SIG-M5 treated with dmso at 0.1 percent for 504 hours (cell line): ENCODE results near the gene HEXIM1.

Source experiments
- DNase-seq: peaks from one replicate; lab custom pipeline; 2025; ENCODE audit not compliant: unreplicated experiment; lab: John Stamatoyannopoulos, UW

HEXIM1 gene

DNA sequence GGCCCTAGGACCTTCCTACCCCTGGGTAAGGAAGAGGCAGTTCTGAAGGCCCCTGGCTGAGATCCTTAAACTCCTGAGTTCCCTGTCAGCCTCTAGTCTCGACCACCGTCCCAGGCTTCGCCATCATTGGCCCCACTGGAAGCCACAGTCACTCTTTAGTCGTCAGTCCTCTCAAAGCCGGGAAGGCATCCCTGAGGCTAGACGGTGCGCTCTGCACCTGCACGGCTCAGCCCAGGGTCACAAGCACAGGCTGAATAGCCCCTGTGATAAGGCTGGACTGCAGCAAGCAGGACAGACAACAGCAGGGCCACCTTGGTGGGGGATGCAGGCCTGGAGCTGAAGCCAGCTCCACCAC lies 3.3 kb upstream of the HEXIM1 start:
- no peak for DNase-seq

DNA sequence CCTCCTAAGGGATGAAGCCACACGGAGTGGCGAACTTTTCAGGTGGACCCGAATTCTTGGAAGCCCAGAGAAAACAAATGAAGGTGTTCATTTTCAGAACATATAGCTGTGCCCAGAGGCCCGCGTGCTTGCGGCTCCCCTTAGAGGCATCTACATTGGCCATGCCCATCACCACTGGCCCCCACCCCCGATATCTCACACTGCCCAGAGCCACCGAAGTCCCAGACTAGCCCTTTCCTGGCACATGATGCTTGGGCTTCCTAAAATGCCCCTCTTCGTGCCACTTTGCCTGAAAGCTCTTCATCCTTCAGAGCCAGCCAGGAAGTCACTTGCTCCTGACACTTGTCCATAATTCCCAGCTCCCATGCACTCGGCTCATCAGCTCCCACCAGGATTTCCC lies 2.1 kb upstream of the HEXIM1 start:
- DNase-seq = no peak

DNA sequence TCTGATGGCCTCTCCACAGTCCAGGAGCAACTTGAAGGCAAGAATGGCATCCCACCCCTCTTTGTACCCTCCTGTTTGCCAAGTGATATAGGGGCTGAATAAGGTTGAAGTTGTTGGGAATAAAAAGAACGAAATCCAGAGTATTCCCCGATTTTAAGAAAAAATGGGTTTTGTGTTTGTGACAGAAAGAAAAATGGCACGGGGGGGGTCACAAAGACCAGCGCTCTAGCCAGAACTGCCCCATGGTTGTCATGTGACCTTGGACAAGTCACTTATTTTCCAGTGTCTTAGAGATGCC lies 1.7 kb upstream of the HEXIM1 start:
- no peak for DNase-seq

DNA sequence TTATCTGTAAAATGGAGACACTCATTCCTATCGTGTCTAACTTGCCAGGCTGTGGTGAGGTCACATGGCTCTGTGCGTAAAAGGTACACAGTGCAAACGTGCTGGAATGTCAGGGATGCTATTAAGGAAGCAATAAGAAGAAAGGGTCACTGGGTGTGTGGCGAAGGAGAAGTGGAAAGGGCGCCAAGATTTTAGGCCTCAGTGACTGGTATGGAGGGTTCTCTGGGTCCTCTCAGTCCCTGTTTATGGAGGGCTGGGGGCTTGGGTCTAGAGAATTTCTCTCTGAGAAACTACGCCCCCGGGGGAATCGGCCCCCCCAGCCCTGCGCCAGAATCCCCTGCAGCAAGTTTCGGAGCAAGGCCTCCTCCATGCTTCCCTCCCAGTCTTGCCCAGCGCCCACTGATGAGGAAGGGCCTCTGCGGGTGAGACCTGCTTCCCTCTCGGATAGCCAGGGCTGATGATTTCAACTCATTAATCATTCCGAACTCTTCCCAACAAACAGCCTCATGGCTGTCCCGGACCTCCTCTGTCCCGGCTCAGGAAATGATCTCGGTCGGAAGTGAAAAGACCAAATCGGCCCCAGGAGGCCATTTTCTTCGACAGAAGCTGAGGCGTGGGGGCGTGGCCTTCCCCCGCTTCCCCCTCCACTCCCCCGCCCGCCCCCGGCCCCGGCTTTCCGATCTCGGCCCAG lies 1.2 kb upstream of the HEXIM1 start:
- peak; percentile 83 for DNase-seq

DNA sequence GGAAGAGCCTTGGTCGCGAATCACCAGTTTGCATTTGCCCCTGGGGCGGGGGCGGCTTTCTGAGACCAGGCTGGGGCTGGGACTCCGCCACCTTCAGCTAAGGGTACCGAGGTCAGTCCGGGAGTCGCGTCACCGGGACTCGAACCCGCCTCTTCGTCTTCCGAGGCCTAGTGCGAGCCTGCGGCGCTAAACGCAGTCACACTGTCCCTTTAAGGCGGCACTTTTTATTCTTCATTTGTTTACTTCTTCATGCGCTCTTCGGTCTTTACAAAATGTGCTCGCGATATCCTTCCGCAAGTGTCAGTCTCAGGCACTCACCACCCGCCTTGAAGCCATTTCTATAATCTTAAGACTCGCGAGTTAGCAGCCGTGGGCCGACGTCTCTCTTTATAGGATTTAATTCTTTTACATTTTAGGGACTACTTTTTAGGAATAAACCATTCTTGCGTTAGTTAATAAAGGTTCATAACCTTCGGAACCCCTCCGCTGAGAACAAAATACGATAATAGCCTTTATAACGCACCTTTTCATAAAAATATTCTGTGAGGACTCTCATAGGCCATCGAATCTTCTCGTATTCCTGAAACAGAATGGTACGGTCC lies 593 bp upstream of the HEXIM1 start:
- peak; percentile 96 for DNase-seq

DNA sequence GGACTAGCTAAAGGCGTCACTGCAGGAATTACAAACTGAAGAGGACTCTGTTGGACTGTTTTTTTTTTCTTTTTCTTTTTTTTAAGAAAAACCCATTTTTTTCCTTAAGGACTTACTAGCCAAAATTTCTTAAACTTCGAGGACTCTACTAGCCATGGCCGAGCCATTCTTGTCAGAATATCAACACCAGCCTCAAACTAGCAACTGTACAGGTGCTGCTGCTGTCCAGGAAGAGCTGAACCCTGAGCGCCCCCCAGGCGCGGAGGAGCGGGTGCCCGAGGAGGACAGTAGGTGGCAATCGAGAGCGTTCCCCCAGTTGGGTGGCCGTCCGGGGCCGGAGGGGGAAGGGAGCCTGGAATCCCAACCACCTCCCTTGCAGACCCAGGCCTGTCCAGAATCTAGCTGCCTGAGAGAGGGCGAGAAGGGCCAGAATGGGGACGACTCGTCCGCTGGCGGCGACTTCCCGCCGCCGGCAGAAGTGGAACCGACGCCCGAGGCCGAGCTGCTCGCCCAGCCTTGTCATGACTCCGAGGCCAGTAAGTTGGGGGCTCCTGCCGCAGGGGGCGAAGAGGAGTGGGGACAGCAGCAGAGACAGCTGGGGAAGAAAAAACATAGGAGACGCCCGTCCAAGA lies 878 bp downstream of the HEXIM1 start:
- DNase-seq = peak; percentile 84

DNA sequence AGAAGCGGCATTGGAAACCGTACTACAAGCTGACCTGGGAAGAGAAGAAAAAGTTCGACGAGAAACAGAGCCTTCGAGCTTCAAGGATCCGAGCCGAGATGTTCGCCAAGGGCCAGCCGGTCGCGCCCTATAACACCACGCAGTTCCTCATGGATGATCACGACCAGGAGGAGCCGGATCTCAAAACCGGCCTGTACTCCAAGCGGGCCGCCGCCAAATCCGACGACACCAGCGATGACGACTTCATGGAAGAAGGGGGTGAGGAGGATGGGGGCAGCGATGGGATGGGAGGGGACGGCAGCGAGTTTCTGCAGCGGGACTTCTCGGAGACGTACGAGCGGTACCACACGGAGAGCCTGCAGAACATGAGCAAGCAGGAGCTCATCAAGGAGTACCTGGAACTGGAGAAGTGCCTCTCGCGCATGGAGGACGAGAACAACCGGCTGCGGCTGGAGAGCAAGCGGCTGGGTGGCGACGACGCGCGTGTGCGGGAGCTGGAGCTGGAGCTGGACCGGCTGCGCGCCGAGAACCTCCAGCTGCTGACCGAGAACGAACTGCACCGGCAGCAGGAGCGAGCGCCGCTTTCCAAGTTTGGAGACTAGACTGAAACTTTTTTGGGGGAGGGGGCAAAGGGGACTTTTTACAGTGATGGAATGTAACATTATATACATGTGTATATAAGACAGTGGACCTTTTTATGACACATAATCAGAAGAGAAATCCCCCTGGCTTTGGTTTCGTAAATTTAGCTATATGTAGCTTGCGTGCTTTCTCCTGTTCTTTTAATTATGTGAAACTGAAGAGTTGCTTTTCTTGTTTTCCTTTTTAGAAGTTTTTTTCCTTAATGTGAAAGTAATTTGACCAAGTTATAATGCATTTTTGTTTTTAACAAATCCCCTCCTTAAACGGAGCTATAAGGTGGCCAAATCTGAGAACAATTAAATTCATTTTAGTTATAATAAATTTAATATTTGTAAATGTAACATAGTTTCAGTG lies 1.7 kb downstream of the HEXIM1 start:
- DNase-seq = peak; percentile 69

DNA sequence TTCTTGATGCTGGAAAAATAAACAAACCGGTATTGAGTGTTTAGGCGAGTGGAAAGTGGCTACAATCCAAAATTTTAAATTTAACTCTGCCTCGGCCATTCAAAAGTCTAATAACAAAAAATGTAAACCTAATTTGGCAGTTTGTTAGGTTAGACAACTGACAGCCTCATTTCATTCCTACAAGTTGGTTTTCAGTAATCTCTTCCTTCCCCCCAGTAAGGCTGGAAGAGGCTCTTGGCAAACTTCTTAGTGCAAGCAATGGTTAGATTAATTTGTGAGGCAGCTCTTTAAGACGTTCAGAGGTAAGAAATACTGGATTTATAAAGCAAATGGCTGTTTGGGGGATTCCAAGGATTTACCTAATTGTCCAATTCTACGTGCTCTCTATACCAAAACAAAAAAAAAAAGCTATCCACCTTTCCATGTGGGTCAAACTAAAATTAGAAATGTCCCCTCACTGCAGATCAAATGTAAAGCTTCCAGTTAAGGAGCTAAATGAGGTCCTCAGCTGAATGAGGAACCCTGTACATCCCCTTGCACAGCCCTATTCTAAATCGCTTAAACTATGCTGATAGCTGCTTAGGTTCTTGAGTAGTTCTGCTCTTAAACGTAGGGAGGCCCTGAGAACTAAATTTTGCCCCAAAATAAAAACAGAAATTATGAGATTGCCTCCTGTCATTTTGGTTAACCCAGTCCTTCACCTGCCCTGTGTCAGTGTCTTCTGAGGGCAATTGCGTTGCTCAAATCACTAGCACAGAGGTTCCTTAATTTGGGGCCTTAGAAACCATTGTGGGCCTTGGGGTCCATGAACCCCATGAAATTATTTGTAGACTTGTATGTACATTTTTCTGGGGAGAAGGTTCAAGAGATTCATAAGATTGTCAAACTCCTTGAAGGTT lies 2.9 kb downstream of the HEXIM1 start:
- DNase-seq = peak; percentile 53

DNA sequence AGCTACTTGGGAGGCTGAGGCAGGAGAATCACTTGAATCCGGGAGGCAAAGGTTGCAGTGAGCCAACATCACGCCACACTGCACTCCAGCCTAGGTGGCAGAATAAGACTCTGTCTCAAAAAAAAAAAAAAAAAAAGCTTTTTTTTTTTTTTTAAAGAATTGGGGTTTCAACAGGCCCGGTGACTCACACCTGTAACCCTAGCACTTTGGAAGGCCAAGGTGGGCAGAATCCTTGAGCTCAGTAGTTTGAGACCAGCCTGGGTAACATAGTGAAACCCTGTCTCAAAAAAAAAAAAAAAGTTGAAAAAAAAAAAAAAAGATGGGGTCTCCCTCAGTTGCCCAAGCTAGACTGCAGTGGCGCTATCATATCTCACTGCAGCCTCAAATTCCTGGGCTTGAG lies 6.8 kb downstream of the HEXIM1 start:
- DNase-seq = no peak

DNA sequence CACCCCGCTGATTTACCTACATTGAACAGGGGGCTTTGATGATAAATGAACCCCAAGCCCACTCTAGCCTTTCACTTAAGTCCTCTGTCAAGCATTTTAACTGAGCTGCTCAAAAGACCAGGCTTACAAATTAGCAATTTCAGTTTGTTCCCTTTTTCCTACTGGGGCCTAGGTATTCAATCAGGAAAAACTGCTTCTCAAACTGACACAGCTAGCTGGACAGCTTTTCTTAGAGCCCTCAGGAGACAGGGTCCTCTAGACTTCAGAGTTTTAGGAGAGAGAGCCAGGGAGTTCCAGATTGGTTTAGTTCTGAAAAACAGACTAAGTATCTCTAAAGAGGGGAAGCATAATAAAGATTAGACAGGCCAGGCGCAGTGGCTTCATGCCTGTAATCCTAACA lies 7.2 kb downstream of the HEXIM1 start:
- DNase-seq = no peak

DNA sequence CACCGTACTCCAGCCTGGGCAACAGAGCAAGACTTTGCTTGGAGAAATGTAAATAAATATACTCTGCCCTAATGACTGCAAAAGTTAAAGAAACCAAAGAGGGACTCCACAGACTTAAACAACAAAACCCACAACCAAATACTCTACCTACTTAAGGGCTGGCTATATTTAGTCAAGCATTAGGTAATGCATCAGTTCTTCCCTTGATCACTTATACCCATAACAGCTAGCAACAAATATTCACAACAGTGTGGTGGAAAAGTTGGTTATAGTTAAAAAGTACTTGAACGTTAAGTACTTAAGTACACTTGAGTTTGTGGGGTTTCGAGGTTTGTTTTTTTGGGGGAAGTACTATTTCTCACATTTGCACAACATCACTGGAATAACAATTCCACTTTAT lies 8.0 kb downstream of the HEXIM1 start:
- DNase-seq = no peak

DNA sequence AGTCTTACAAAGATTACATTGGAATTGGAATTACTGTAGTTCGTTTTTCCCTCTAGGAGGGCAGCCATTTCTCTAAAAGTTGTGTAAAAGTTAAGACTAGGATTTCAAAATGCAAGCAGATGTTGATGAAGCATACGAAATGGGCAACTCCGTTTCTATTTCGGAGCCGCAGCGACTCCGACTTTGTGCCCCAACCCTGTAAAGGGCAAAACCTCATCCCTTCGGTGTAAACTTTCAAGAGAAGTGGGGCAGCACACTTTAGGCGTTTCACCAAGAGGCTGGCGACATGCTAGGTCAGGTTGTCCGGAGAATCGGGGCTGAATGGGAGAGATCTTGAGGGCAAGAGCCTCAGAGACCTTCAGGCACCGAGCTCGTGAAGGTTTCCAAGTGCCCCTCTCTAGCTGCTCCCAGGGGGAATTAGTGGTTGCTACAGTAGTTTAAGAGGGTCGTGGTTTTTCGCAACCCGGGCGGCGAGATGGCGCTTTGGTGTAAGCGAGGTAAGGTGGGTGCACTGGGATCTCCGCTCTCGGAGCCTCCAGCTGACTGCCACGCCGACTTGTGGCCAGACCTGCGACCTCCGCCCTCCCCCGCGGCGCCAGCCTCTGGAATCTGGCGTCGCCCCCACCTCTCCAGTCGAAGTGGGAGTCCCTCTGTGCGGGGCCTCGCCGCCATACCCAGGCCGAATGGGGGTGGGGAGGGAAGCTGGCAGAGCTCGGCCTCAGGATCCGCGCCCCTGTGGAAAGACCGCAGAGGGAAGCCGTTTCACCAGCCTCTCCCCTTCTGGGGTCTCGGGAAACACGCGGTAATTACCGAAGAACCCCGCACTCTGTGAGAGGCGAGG lies 12.4 kb downstream of the HEXIM1 start:
- DNase-seq = peak; percentile 59

DNA sequence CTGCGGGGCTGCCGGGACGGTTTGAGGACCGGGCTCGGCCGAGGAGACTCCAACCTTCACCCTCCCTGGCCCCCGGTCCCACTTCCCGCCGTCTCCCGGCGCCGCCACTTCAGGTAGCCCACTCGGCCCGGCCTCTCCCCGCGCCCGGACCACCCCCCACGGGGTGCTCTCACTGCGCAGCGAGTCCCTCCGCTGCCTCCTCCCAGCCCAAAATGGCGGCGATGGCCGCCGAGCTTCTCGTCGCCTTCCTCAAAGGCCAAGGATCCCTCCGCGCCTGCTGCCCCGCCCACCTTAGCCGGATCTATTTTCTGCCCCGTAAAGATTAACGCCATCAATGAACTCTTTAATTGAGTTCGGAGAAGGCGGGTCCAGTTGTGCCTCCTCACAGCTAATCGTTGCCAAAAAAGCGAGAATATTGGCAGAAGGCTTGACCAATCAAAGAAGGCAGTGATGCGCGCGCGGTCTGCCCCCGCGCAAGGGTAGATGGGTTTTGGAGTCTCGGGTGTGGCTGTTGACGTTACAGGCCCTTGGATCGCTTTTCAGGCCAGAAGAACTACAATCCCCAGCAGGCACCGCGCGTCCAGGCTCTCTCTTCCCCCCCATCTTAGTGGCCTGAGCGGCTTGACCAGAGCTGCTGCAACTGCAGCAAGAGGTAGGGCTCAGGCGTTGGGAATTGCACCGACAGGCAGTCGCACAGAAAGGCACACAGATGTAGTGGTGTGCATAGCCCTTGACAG lies 13.2 kb downstream of the HEXIM1 start, which contains the start of gene HEXIM2:
HEXIM2 (plus strand) TSS at position 588 of the 737 bp plus-strand sequence. CDS start 919 bp downstream, outside the sequence.
- DNase-seq = peak; percentile 99

DNA sequence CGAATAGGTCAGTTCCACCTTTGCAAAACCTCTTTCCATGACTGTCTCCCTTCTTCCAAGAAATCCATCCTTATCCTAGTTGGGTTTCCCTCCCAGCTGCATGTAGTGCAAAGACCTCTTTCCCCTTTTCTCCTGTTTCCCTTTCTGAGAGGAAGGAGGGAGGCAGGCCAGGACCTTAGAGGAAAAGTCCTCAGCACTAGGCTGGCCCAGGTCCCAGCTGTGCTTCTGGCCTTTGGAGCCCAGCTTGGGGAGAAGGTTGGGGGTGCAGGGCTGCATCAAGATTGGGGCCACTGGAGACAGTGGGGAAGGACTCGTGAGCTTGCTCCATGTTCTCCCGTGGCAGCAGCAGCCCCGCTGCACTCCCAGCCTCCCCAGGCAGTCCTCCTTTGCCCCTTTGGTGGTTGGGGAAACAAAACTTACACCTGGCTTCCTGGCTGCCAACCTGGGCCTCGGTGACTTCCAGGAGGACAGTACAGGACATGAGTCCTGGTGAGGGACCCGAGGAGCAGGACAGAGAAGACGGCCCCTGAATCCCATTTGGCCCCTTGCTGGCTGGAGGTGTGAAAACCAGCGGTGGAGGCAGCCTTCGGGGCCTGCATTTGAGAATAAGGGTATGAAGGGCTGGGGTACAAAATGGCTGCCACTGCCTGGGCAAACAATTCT lies 13.9 kb downstream of the HEXIM1 start:
- no peak for DNase-seq

DNA sequence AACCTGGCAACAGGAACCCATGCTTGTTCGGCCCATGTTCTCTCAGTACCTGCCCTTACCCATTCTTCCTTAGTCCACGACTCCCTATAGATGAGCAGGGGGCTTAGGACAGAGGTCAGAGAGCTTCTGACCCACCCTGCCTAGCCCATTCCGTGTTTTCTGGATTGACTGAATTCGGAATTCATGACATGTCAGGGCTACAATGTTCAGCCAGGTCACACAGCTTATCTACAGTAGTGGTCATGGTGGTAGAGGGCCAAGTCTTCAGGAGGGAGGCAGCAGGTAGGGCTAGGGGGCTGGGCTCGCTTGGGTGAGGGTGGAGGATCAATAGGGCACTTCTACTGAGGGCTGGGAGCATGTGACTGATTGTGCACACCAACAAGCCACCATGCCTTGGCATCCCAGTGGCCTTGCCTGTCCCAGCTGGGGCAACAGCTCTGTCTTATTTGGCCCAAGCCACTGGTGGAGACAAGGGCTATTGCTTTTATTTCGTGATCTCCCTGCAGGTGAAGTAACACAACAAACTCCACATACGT lies 16.5 kb downstream of the HEXIM1 start:
- no peak for DNase-seq

DNA sequence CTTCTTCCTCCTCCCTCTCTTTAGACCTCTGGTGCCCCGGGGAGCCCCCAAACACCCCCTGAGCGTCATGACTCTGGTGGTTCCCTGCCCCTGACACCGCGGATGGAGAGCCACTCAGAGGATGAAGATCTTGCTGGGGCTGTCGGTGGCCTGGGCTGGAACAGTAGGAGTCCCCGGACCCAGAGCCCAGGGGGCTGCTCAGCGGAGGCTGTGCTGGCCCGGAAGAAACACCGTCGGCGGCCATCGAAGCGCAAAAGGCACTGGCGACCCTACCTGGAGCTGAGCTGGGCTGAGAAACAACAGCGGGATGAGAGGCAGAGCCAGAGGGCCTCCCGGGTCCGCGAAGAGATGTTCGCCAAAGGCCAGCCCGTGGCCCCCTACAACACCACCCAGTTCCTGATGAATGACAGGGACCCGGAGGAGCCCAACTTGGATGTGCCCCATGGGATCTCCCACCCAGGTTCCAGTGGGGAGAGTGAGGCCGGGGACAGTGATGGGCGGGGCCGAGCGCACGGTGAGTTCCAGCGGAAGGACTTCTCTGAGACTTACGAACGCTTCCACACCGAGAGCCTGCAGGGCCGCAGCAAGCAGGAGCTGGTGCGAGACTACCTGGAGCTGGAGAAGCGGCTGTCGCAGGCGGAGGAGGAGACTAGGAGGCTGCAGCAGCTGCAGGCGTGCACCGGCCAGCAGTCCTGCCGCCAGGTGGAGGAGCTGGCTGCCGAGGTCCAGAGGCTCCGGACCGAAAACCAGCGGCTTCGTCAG lies 20.9 kb downstream of the HEXIM1 start:
- no peak for DNase-seq

DNA sequence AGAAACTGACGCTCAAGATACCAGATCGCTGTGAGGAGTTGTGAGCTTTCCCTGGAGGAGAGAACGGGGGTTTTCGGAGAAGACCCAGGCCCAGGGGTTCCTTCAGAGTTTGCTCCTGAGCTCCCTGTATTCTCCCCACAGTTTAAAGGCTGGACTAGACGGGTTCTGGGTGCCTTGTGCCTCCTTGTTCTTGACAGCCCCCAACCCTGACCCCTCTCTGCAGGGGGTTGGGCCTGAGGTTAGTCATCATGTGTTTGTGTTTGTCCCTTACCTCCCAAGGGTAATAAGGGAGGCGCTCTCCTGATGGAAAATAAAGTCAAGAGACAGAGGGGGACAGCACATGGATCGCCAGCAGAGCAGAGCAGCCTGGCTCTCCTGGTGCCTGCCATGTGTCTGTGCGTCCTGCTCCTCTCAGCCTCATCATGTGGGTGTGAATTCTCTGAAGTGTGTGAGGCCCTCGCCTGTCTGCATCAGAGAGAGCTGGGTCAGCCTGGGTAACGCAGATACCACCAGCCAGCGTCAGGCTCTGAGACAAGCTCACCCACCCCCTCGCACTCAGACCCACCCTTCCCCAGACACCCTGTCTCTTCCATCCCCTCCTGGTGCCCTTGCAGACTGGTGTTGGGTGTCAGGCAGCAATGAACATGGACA lies 22.1 kb downstream of the HEXIM1 start:
- DNase-seq = no peak
